HepG2 (cell line): Measurements from ENCODE around the gene SH2D3A. TPM values are rescaled to one million over a fixed set of nuclear protein-coding genes. Genes with fewer than 3 reads are reported as not detected.

ENCODE experiments used
- BCL6 ChIP-seq: IDR thresholded peaks from 2 replicates; pipeline ENCODE4 v1.6.1; 2016; ENCODE audit warnings: missing genetic modification reagents, missing compliant biosample characterization
- CBX2 ChIP-seq, 2 experiments: fragments of 200-600 bp in 1 of 2; sonication (generic); formaldehyde crosslinking in 1 of 2; IDR thresholded peaks; 2 replicates each; pipeline versions ENCODE4 v1.7.0 to v1.8.1; 2018 to 2022; ENCODE audit warnings: low read depth in 2 of 2, low read length in 1 of 2, mild to moderate bottlenecking in 1 of 2, missing genetic modification reagents in 1 of 2
- CEBPZ ChIP-seq: IDR thresholded peaks from 2 replicates; pipeline ENCODE4 v1.6.1; 2012; ENCODE audit warnings: low read length, improper control_type of control experiment
- CREB1 ChIP-seq, 2 experiments: fragments of 450-650 bp in 1 of 2; IDR thresholded peaks; 2 replicates each; pipeline ENCODE4 v1.6.1; 2016 to 2017; ENCODE audit warnings: control low read depth in 1 of 2, mild to moderate bottlenecking in 1 of 2, missing compliant biosample characterization in 1 of 2, missing genetic modification characterization in 1 of 2
- DNMT3B ChIP-seq: conservative IDR thresholded peaks from 2 replicates; pipeline ENCODE4 v1.6.1; 2016; ENCODE audit warnings: missing biosample characterization, control low read depth
- ETV5 ChIP-seq: IDR thresholded peaks from 2 replicates; pipeline ENCODE4 v1.6.1; 2018; ENCODE audit warnings: missing biosample characterization, missing genetic modification reagents, inconsistent platforms, borderline replicate concordance
- HIVEP1 ChIP-seq: sonication (generic); formaldehyde crosslinking; IDR thresholded peaks from 2 replicates; pipeline ENCODE4 v1.4.0; 2020; ENCODE audit warnings: mild to moderate bottlenecking, missing genetic modification reagents
- HOMEZ ChIP-seq: IDR thresholded peaks from 2 replicates; pipeline ENCODE4 v1.6.1; 2016; ENCODE audit warnings: low read depth
- KDM4B ChIP-seq: sonication (generic); formaldehyde crosslinking; IDR thresholded peaks from 2 replicates; pipeline ENCODE4 v1.4.0; 2020; ENCODE audit warnings: missing genetic modification reagents
- KLF11 ChIP-seq: IDR thresholded peaks from 2 replicates; pipeline ENCODE4 v1.6.1; 2016; ENCODE audit warnings: missing compliant biosample characterization
- MTF1 ChIP-seq: sonication (generic); formaldehyde crosslinking; IDR thresholded peaks from 2 replicates; pipeline ENCODE4 v1.5.0; 2020; ENCODE audit warnings: missing genetic modification reagents
- RORA ChIP-seq: sonication (generic); formaldehyde crosslinking; IDR thresholded peaks from 2 replicates; pipeline ENCODE4 v1.5.0; 2020; ENCODE audit warnings: mild to moderate bottlenecking, missing genetic modification reagents, moderate library complexity
- TCF7L2 ChIP-seq: IDR thresholded peaks from 2 replicates; pipeline ENCODE4 v1.6.1; 2011; ENCODE audit warnings: mild to moderate bottlenecking, low read depth, low read length, moderate library complexity
- TGIF2 ChIP-seq: IDR thresholded peaks from 2 replicates; pipeline ENCODE4 v1.6.1; 2016; ENCODE audit warnings: control low read depth, missing compliant biosample characterization
- ZFX ChIP-seq: sonication (generic); formaldehyde crosslinking; IDR thresholded peaks from 2 replicates; pipeline ENCODE4 v1.4.0; 2020; ENCODE audit warnings: mild to moderate bottlenecking, low read depth, missing genetic modification reagents, moderate library complexity
- ZNF431 ChIP-seq: sonication (generic); formaldehyde crosslinking; IDR thresholded peaks from 2 replicates; pipeline ENCODE4 v1.9.0; 2022; ENCODE audit warnings: missing genetic modification reagents, low read depth, mild to moderate bottlenecking, borderline replicate concordance
- ZNF460 ChIP-seq: sonication (generic); formaldehyde crosslinking; IDR thresholded peaks from 2 replicates; pipeline ENCODE4 v1.5.1; 2020; ENCODE audit warnings: missing genetic modification reagents, mild to moderate bottlenecking, borderline replicate concordance
- ZNF569 ChIP-seq: sonication (generic); formaldehyde crosslinking; IDR thresholded peaks from 2 replicates; pipeline ENCODE4 v1.5.0; 2020; ENCODE audit warnings: mild to moderate bottlenecking, missing genetic modification reagents, moderate library complexity, borderline replicate concordance
- polyA plus RNA-seq, 8 experiments: library from polyadenylated mRNA; depleted of rRNA in 3 of 8; stranded (reverse) in 7 of 8; unstranded in 1 of 8; fragments of >200 nt; fragmentation: Illumina TruSeq in 4 of 8; extraction: Trizol in 4 of 8; gene quantifications; 2 replicates each; pipeline versions ENCODE4 v1.2.1 to v1.2.3, GENCODE V29; 2011 to 2016; ENCODE audit warnings: low read depth in 4 of 8, missing spikeins in 1 of 8, mixed read lengths in 1 of 8; ENCODE audit not compliant: insufficient read depth in 1 of 8
- total RNA-seq, 5 experiments: library from RNA; depleted of rRNA; stranded (reverse); fragments of >200 nt; fragmentation: Illumina TruSeq; extraction: Trizol; gene quantifications; 2 replicates each; pipeline ENCODE4 v1.2.3, GENCODE V29; 2016; ENCODE audit warnings: low read depth in 1 of 5
- TF ChIP-seq, protein P1 (sequence below): sonication (generic); formaldehyde crosslinking; IDR thresholded peaks from 2 replicates; pipeline ENCODE4 v1.9.0; 2021; ENCODE audit warnings: mild to moderate bottlenecking, missing genetic modification reagents
- TF ChIP-seq, protein P2 (sequence below): IDR thresholded peaks from 2 replicates; pipeline ENCODE4 v1.6.1; 2016; ENCODE audit warnings: low read depth, borderline replicate concordance

SH2D3A gene
- total and polyA plus RNA-seq, 2 of the 13 experiments (the other 11 are each of a cell fraction or from before 2014, with no cell fraction given): 1.0 to 2.2 TPM

DNA sequence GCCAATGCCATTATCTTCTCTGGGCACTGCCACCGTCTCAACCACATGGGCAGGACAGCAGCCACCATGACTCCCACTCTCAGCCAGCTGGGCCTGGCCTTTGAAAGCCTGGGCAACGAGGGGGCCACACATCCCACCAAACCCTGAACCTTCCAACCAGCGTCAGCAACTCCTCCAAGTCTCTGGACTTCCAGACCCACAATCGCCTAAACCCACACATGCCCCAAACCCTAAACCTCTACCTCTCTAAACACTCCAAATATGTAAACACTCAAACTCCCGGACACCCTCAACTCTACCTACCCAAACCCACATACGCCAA is 47.7 kb downstream of the SH2D3A start (continued):
- TF ChIP-seq, protein P1, sequence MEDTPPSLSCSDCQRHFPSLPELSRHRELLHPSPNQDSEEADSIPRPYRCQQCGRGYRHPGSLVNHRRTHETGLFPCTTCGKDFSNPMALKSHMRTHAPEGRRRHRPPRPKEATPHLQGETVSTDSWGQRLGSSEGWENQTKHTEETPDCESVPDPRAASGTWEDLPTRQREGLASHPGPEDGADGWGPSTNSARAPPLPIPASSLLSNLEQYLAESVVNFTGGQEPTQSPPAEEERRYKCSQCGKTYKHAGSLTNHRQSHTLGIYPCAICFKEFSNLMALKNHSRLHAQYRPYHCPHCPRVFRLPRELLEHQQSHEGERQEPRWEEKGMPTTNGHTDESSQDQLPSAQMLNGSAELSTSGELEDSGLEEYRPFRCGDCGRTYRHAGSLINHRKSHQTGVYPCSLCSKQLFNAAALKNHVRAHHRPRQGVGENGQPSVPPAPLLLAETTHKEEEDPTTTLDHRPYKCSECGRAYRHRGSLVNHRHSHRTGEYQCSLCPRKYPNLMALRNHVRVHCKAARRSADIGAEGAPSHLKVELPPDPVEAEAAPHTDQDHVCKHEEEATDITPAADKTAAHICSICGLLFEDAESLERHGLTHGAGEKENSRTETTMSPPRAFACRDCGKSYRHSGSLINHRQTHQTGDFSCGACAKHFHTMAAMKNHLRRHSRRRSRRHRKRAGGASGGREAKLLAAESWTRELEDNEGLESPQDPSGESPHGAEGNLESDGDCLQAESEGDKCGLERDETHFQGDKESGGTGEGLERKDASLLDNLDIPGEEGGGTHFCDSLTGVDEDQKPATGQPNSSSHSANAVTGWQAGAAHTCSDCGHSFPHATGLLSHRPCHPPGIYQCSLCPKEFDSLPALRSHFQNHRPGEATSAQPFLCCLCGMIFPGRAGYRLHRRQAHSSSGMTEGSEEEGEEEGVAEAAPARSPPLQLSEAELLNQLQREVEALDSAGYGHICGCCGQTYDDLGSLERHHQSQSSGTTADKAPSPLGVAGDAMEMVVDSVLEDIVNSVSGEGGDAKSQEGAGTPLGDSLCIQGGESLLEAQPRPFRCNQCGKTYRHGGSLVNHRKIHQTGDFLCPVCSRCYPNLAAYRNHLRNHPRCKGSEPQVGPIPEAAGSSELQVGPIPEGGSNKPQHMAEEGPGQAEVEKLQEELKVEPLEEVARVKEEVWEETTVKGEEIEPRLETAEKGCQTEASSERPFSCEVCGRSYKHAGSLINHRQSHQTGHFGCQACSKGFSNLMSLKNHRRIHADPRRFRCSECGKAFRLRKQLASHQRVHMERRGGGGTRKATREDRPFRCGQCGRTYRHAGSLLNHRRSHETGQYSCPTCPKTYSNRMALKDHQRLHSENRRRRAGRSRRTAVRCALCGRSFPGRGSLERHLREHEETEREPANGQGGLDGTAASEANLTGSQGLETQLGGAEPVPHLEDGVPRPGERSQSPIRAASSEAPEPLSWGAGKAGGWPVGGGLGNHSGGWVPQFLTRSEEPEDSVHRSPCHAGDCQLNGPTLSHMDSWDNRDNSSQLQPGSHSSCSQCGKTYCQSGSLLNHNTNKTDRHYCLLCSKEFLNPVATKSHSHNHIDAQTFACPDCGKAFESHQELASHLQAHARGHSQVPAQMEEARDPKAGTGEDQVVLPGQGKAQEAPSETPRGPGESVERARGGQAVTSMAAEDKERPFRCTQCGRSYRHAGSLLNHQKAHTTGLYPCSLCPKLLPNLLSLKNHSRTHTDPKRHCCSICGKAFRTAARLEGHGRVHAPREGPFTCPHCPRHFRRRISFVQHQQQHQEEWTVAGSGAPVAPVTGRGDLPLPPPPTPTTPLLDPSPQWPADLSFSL (CRISPR knock-in tag): no peak
- TF ChIP-seq ZNF431 (0 out of 2 replicates have a peak, but pooled peaks have one; percentile 30), ZNF460 (no peak), TCF7L2 (no peak), CREB1 (IDR thresholded peaks at IDR 0.05) (no peak), CREB1 (CRISPR knock-in tag; IDR thresholded peaks at IDR 0.05) (no peak), RORA (no peak), DNMT3B (no peak), ZFX (0 out of 2 replicates have a peak, but pooled peaks have one; percentile 35), BCL6 (no peak), KDM4B (CRISPR knock-in tag) (no peak), CEBPZ (no peak), HIVEP1 (CRISPR knock-in tag) (no peak), KLF11 (CRISPR knock-in tag) (no peak), CBX2 (IDR thresholded peaks at IDR 0.05; ENCODE audit: low read depth, low read length) (no peak), CBX2 (CRISPR knock-in tag; IDR thresholded peaks at IDR 0.05; ENCODE audit: low read depth) (no peak), MTF1 (CRISPR knock-in tag) (no peak), ZNF569 (CRISPR knock-in tag) (no peak), HOMEZ (CRISPR knock-in tag) (no peak), TGIF2 (no peak), ETV5 (no peak)
- TF ChIP-seq, protein P2, sequence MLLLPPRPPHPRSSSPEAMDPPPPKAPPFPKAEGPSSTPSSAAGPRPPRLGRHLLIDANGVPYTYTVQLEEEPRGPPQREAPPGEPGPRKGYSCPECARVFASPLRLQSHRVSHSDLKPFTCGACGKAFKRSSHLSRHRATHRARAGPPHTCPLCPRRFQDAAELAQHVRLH (CRISPR knock-in tag): no peak
